NT2/D1 (cell line): Measurements from ENCODE around the gene NDUFB11.

Experiments used
- SUZ12 ChIP-seq: IDR thresholded peaks from 2 replicates; pipeline ENCODE4 v1.6.1; 2011; ENCODE audit not compliant: insufficient read length, insufficient read depth; ENCODE audit errors: extremely low read depth
- YY1 ChIP-seq: IDR thresholded peaks from 2 replicates; pipeline ENCODE4 v1.6.1; 2011; ENCODE audit not compliant: insufficient read length, insufficient read depth
- ZNF274 ChIP-seq: IDR thresholded peaks from 2 replicates; pipeline ENCODE4 v1.6.1; 2011; ENCODE audit warnings: mild to moderate bottlenecking, low read depth, low read length

- TF ChIP-seq YY1 (no peak), SUZ12 (no peak), ZNF274 (no peak)
Observed at GRCh38 chrX:47179928-47180255, 35.4 kb upstream of the NDUFB11 start.
